Heart right ventricle (tissue), 16 donors: ENCODE results near the gene CCDC85B. TPM values are rescaled to one million over a fixed set of nuclear protein-coding genes. Genes with fewer than 3 reads are reported as not detected.

Experiments
- ATAC-seq, 8 donors: fragments of 200-7000 bp; cut with Tn5 transposase; one replicate each; pipeline ENCODE4 v1.9.1; 2020; ENCODE audit warnings: mild to moderate bottlenecking in 8 of 8, moderate library complexity in 8 of 8, moderate number of reproducible peaks in 1 of 8
- DNase-seq, 2 donors: peaks; one replicate each; pipeline ENCODE4 v3.0.0-alpha.2; 2020
- H3K27ac ChIP-seq, 10 donors: fragments of 200-600 bp; sonication (generic) in 2 of 10; one replicate each; pipeline versions ENCODE4 v1.5.0 to v1.8.0; 2020 to 2022; ENCODE audit warnings: mild to moderate bottlenecking in 3 of 10
- H3K27me3 ChIP-seq, 7 donors: fragments of 200-600 bp; one replicate each; pipeline ENCODE4 v1.8.0; 2021 to 2022; ENCODE audit warnings: mild to moderate bottlenecking in 2 of 7
- H3K36me3 ChIP-seq, 9 donors: fragments of 200-600 bp; sonication (generic) in 1 of 9; one replicate each; pipeline versions ENCODE4 v1.5.0 to v1.8.0; 2020 to 2022; ENCODE audit warnings: mild to moderate bottlenecking in 2 of 9
- H3K4me1 ChIP-seq, 9 donors: fragments of 200-600 bp; sonication (generic) in 1 of 9; one replicate each; pipeline versions ENCODE4 v1.5.0 to v1.8.0; 2020 to 2022; ENCODE audit warnings: mild to moderate bottlenecking in 4 of 9
- H3K4me3 ChIP-seq, 10 donors: fragments of 200-600 bp; sonication (generic) in 2 of 10; one replicate each; pipeline versions ENCODE4 v1.5.0 to v1.8.0; 2020 to 2022; ENCODE audit warnings: mild to moderate bottlenecking in 7 of 10, moderate library complexity in 2 of 10
- H3K9me3 ChIP-seq, 11 donors: fragments of 200-600 bp in 10 of 11; sonication (generic) in 2 of 11; one replicate each; pipeline versions ENCODE4 v1.5.0 to v1.8.0; 2013 to 2022; ENCODE audit warnings: mild to moderate bottlenecking in 2 of 11, control low read depth in 1 of 11, moderate library complexity in 1 of 11
- WGBS, 2 donors: extraction: QIAGEN DNeasy Blood & Tissue Kit; methylation state at CpG; one replicate each; pipeline ENCODE4 v1.1.7; 2013; ENCODE audit warnings: inconsistent platforms in 1 of 2; 5-methylcytosine and 5-hydroxymethylcytosine counted together
- intact Hi-C, 10 donors: fragments of 100-400 bp; cut with DNase I; formaldehyde crosslinking; loops; one replicate each; pipeline versions ENCODE4 v1.11.1 to v1.14.2; 2022
- polyA plus RNA-seq, 2 donors: library from polyadenylated mRNA; stranded (reverse); fragments of 200-250 nt; gene quantifications; one replicate each; pipeline ENCODE4 v1.2.3, GENCODE V29; 2013
- total RNA-seq, 10 donors: library from RNA; stranded (reverse); fragmentation: NEBNext Ultra II Directional in 3 of 10; extraction: Animal tissue kit (Norgen Biotek cat#: 25700) in 3 of 10; gene quantifications; one replicate each; pipeline versions ENCODE4 v1.2.1 to v1.2.4, GENCODE V29; 2021 to 2023
- TF ChIP-seq, protein P1 (sequence below), 9 donors: fragments of 200-600 bp; sonication (generic) in 2 of 9; IDR thresholded peaks; one replicate each; pipeline versions ENCODE4 v1.5.0 to v1.8.0; 2021 to 2022; ENCODE audit warnings: antibody characterized with exemption in 9 of 9, mild to moderate bottlenecking in 5 of 9, moderate library complexity in 1 of 9
- donor health status: Arrhythmogenic right ventricular cardiomyopathy.
- donor health status: ischemic (EF 13 %, LVEDD 7.1; RV severe dilation, severe dysfunction).
- donor health status: healthy with polysubstance abuse.
- donor health status: DM: no; HTN: yes; CAD: no.
- donor health status: DM: no; HTN: no; CAD: no.
- donor health status: ischemic (EF 25% LVEDD 6.9; RV normal size, moderate dysfunction).
- donor health status: ischemic (EF 25% LVEDD 5.7; RV mildly dilated, moderate dysfunction).
- donor health status: healthy.
- donor health status: DM: yes; HTN: yes; CAD: no.
- donor health status: Ischemic cardiomyopathy.
- donor health status: ischemic (EF 35%, LVEDD 5.7; RV mildly dilated, moderate dysfunction).
- donor health status: nonischemic (EF 11% LVEDD 7.7; RV severe dilation, severe dysfunction).
- donor health status: DM: yes; HTN: yes; CAD: no.
- donor health status: PGD.
- donor health status: ischemic (EF 29% LVEDD 5.4; RV normal size, mild dysfunction).
- donor health status: nonischemic (EF 23%, LVEDD 6.1; RV moderate dilation, normal function).

CCDC85B gene
- total and polyA plus RNA-seq, 12 donors: 22.1 to 69.4 (median 35.4) TPM

DNA sequence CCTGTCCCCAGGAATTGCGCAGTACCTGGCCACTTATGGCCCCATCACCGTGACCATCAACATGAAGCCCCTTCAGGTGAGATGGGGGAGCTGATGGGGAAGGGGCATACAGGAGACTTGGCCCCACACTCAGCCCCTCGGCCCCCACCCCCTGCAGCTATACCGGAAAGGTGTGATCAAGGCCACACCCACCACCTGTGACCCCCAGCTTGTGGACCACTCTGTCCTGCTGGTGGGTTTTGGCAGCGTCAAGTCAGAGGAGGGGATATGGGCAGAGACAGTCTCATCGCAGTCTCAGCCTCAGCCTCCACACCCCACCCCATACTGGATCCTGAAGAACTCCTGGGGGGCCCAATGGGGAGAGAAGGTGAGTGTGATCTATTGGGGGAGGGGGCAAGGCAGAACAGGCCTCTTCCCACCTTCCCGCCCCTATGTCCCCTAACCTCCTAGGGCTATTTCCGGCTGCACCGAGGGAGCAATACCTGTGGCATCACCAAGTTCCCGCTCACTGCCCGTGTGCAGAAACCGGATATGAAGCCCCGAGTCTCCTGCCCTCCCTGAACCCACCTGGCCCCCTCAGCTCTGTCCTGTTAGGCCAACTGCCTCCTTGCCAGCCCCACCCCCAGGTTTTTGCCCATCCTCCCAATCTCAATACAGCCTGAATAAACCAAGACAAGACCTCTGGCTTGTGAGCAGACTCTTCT lies 7.3 kb upstream of the CCDC85B start:
- WGBS, 2 donors: 90 to 94% methylated on average over 13 of the region's 13 CpGs
- TF ChIP-seq, protein P1, sequence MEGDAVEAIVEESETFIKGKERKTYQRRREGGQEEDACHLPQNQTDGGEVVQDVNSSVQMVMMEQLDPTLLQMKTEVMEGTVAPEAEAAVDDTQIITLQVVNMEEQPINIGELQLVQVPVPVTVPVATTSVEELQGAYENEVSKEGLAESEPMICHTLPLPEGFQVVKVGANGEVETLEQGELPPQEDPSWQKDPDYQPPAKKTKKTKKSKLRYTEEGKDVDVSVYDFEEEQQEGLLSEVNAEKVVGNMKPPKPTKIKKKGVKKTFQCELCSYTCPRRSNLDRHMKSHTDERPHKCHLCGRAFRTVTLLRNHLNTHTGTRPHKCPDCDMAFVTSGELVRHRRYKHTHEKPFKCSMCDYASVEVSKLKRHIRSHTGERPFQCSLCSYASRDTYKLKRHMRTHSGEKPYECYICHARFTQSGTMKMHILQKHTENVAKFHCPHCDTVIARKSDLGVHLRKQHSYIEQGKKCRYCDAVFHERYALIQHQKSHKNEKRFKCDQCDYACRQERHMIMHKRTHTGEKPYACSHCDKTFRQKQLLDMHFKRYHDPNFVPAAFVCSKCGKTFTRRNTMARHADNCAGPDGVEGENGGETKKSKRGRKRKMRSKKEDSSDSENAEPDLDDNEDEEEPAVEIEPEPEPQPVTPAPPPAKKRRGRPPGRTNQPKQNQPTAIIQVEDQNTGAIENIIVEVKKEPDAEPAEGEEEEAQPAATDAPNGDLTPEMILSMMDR (IDR thresholded peaks at IDR 0.05): no peak
- Histone ChIP-seq H3K4me1 (peaks cover 5 to 32% (median 20%) of the 10 kb centered on the region in 9 donors), H3K9me3 (no peaks in the 10 kb centered on the region), H3K27ac (no peak overlapping the region), H3K4me3 (no peak overlapping the region), H3K27me3 (no peaks in the 10 kb centered on the region), H3K36me3 (peaks cover 0 to 55% (median 19%) of the 10 kb centered on the region in 9 donors)
- DNase-seq (no peak), ATAC-seq (no peak)
- intact Hi-C loops: loop anchor here in 4 of 10 donors (5.0 to 10.0 kb wide), 3 partner anchors 99 to 168 kb away; partner anchors contain the start of gene KAT5 (in 1 of the 4)

DNA sequence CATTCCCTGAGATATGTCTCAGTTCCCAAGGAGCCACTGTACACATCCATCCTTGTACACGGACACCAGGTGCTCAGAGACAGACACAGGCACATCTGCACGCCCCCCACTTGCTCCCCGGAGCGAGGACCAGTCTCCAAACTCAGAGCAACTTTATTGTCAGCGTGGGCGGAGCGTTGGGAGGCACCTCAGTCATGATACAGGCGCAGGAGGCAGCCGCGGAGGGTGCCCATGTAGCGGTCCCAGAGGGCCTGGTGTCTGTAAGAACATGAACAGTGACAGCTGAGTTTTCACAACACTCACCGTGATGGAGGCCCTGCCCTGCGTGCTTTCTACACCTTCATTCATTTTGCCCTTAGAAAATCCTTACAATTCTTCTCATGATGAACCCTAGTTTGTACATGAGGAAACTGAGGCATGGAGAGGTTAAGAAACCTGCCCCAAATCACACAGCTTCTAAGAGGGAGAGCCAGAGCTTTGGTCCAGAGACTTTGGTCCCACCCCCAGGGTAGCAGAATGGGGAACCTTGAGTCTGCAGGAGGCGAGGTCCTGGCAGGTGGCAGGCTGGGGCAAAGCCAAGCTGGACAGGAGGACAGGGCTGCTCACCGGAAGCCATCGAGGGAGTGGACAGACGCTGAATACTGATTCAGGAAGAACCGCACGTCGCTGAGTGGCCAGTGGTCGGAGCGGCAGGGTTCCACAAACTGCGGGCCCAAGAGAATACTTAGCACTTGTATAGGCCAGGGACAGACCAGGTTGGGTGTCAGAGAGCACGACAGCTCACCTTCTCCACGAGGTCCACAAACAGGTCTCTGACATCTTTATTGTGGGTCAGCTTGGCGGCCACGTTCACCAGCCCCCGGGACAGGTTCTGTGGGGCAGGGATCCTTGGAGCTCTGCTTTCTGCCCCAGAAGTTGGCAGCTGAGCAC lies 6.4 kb upstream of the CCDC85B start:
- TF ChIP-seq, protein P1 (IDR thresholded peaks at IDR 0.05): no peak
- DNase-seq (no peak), ATAC-seq (no peak)
- H3K9me3 ChIP-seq: no peaks in the 10 kb centered on the region
- H3K4me1 ChIP-seq: peaks cover 5 to 38% (median 23%) of the 10 kb centered on the region in 9 donors
- 81 to 83% methylated on average over 28 of the region's 28 CpGs for WGBS, 2 donors
- H3K4me3 ChIP-seq: no peak overlapping the region
- H3K36me3 ChIP-seq: peaks cover 0 to 55% (median 19%) of the 10 kb centered on the region in 9 donors
- intact Hi-C loops: loop anchor here in 9 of 10 donors (1.0 to 10.0 kb wide), 5 partner anchors 98 to 169 kb away; partner anchors contain the start of gene KAT5 (in 1 of the 9)
- no peak overlapping the region for H3K27ac ChIP-seq
- H3K27me3 ChIP-seq: no peaks in the 10 kb centered on the region

DNA sequence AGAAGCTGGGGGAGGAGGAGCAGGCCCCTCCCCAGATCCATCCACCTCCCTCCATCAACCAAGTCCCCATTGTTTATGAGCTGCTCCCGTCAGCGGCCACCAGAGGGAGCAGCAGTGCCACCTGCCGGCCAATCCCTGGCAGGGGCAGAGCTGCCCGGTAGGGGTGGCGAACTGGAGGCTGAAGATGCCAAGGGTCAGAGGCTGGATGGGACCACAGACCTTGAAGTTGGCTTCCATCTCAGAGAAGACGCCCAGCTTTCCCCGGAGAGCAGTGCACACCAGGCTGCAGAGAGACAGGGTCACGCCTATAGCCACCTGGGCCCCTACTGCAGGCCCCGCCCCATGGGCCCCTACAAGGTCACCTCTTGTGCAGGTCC lies 5.8 kb upstream of the CCDC85B start:
- intact Hi-C loops: loop anchor here (1.0 to 10.0 kb wide), 6 partner anchors 78 to 170 kb away; partner anchors contain the start of genes SART1 (in 6 of the 10) and KAT5 (in 1 of the 10)
- WGBS, 2 donors: 23 to 24% methylated on average over 9 of the region's 9 CpGs
- H3K27ac ChIP-seq: peak overlapping the region in 2 of 10 donors; percentile 23 to 31
- peaks cover 8 to 41% (median 30%) of the 10 kb centered on the region in 9 donors for H3K4me1 ChIP-seq
- H3K9me3 ChIP-seq: no peaks in the 10 kb centered on the region
- TF ChIP-seq, protein P1 (IDR thresholded peaks at IDR 0.05): peak; percentile 97 to 100 (median 98)
- DNase-seq (peak; percentile 68 to 83), ATAC-seq (peak in 2 of 8 donors; percentile 20 to 25)
- H3K4me3 ChIP-seq: no peak overlapping the region
- H3K36me3 ChIP-seq: peaks cover 0 to 55% (median 19%) of the 10 kb centered on the region in 9 donors
- no peaks in the 10 kb centered on the region for H3K27me3 ChIP-seq

DNA sequence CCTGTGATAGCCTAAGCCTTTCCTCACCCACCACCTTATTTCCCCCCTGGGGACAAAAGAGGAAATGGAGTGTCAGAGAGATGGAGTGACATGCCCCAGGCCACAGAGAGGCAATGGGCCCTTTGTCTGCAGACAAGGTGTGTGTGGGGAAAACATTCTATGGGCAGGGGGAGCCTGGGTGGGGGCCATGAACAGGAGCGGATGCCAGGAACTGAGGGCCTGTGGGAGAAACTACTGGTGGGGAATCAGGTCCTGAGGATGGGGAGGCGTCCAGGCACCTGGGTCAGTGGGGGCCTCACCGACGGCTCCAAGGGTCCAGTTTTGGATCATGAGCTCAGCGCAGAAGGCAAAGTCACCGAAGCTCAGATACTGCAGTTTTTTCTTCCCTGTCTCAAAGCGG lies 5.2 kb upstream of the CCDC85B start:
- no peak for DNase-seq
- Histone ChIP-seq H3K36me3 (peaks cover 0 to 55% (median 19%) of the 10 kb centered on the region in 9 donors), H3K4me1 (peaks cover 14 to 45% (median 35%) of the 10 kb centered on the region in 9 donors), H3K27me3 (no peaks in the 10 kb centered on the region), H3K27ac (peak overlapping the region in 2 of 10 donors; percentile 23 to 31), H3K9me3 (no peaks in the 10 kb centered on the region), H3K4me3 (no peak overlapping the region)
- no peak for ATAC-seq
- 91 to 93% methylated on average over 7 of the region's 7 CpGs for WGBS, 2 donors
- TF ChIP-seq, protein P1 (IDR thresholded peaks at IDR 0.05): no peak
- intact Hi-C loops: loop anchor here in 7 of 10 donors (2.0 to 10.0 kb wide), 4 partner anchors 77 to 170 kb away; partner anchors contain the start of genes SART1 (in 6 of the 7) and KAT5 (in 1 of the 7)
